SK-N-SH treated with all-trans-retinoic acid at 6 μM for 48 hours (cell line): Measurements from ENCODE around the gene GALNTL6.

ENCODE experiments used
- ATAC-seq: fragments of 200-7000 bp; cut with Tn5 transposase; 3 replicates; pipeline ENCODE4 v1.9.1; 2020; ENCODE audit warnings: mild to moderate bottlenecking, moderate library complexity
- ARNTL ChIP-seq: fragments of 450-650 bp; formaldehyde crosslinking; IDR thresholded peaks from 2 replicates; pipeline ENCODE4 v1.5.0; 2020; ENCODE audit warnings: low read depth, mild to moderate bottlenecking, moderate library complexity, borderline replicate concordance
- BACH2 ChIP-seq: fragments of 250-450 bp; sonication (Bioruptor Pico); IDR thresholded peaks from 2 replicates; pipeline ENCODE4 v1.9.0; 2021; ENCODE audit warnings: mild to moderate bottlenecking, borderline replicate concordance
- CSDC2 ChIP-seq: fragments of 250-450 bp; sonication (Bioruptor Pico); IDR thresholded peaks from 2 replicates; pipeline ENCODE4 v1.5.0; 2020; ENCODE audit warnings: mild to moderate bottlenecking, moderate library complexity
- ESRRG ChIP-seq: fragments of 250-450 bp; sonication (Bioruptor Pico); IDR thresholded peaks from 2 replicates; pipeline ENCODE4 v1.6.1; 2021; ENCODE audit warnings: mild to moderate bottlenecking
- GLIS3 ChIP-seq: fragments of 250-450 bp; sonication (Bioruptor Pico); IDR thresholded peaks from 2 replicates; pipeline ENCODE4 v1.5.0; 2020; ENCODE audit warnings: mild to moderate bottlenecking, moderate library complexity
- ISL1 ChIP-seq: fragments of 250-450 bp; sonication (Bioruptor Pico); IDR thresholded peaks from 2 replicates; pipeline ENCODE4 v2.1.2; 2022; ENCODE audit warnings: mild to moderate bottlenecking, moderate library complexity
- OSR1 ChIP-seq: fragments of 250-450 bp; sonication (Bioruptor Pico); IDR thresholded peaks from 2 replicates; pipeline ENCODE4 v1.8.0; 2022; ENCODE audit warnings: moderate library complexity, mild to moderate bottlenecking, inconsistent platforms
- PPARA ChIP-seq: fragments of 250-450 bp; sonication (Bioruptor Pico); IDR thresholded peaks from 2 replicates; pipeline ENCODE4 v1.5.0; 2020; ENCODE audit warnings: mild to moderate bottlenecking, borderline replicate concordance
- RARB ChIP-seq: fragments of 250-450 bp; sonication (Bioruptor Pico); IDR thresholded peaks from 2 replicates; pipeline ENCODE4 v1.8.0; 2021; ENCODE audit warnings: mild to moderate bottlenecking, moderate library complexity
- SNAI2 ChIP-seq: fragments of 250-450 bp; sonication (Bioruptor Pico); IDR thresholded peaks from 2 replicates; pipeline ENCODE4 v1.5.0; 2020; ENCODE audit warnings: mild to moderate bottlenecking, moderate library complexity
- TCF4 ChIP-seq: fragments of 250-450 bp; sonication (Bioruptor Pico); IDR thresholded peaks from 2 replicates; pipeline ENCODE4 v1.8.0; 2021; ENCODE audit warnings: mild to moderate bottlenecking, moderate library complexity, borderline replicate concordance
- ZC3H10 ChIP-seq: fragments of 250-450 bp; sonication (Bioruptor Pico); IDR thresholded peaks from 2 replicates; pipeline ENCODE4 v1.5.1; 2021; ENCODE audit warnings: mild to moderate bottlenecking, moderate library complexity
- ZFP30 ChIP-seq: fragments of 450-650 bp; formaldehyde crosslinking; IDR thresholded peaks from 2 replicates; pipeline ENCODE4 v1.5.0; 2022; ENCODE audit warnings: mild to moderate bottlenecking, moderate library complexity
- ZNF565 ChIP-seq: fragments of 450-650 bp; formaldehyde crosslinking; conservative IDR thresholded peaks from 2 replicates; pipeline ENCODE4 v1.5.0; 2020; ENCODE audit warnings: low read depth, mild to moderate bottlenecking, moderate library complexity
- ZNF70 ChIP-seq: fragments of 450-650 bp; formaldehyde crosslinking; IDR thresholded peaks from 2 replicates; pipeline ENCODE4 v1.5.0; 2020; ENCODE audit warnings: mild to moderate bottlenecking, moderate library complexity
- ZNF8 ChIP-seq: fragments of 450-650 bp; formaldehyde crosslinking; IDR thresholded peaks from 2 replicates; pipeline ENCODE4 v1.5.0; 2020; ENCODE audit warnings: mild to moderate bottlenecking, moderate library complexity
- TF ChIP-seq, protein P1 (sequence below): fragments of 250-450 bp; sonication (Bioruptor Pico); IDR thresholded peaks from 2 replicates; pipeline ENCODE4 v1.8.0; 2021; ENCODE audit warnings: low read depth, mild to moderate bottlenecking, moderate library complexity, borderline replicate concordance
- TF ChIP-seq, protein P2 (sequence below): fragments of 250-450 bp; sonication (Bioruptor Pico); IDR thresholded peaks from 2 replicates; pipeline ENCODE4 v1.8.0; 2020; ENCODE audit warnings: mild to moderate bottlenecking, moderate library complexity, borderline replicate concordance
- TF ChIP-seq, protein P3 (sequence below): fragments of 250-450 bp; sonication (Bioruptor Pico); IDR thresholded peaks from 2 replicates; pipeline ENCODE4 v1.5.1; 2021; ENCODE audit warnings: mild to moderate bottlenecking, moderate library complexity
- TF ChIP-seq, protein P4 (sequence below): fragments of 250-450 bp; sonication (Bioruptor Pico); IDR thresholded peaks from 2 replicates; pipeline ENCODE4 v1.5.0; 2020; ENCODE audit warnings: mild to moderate bottlenecking, moderate library complexity

Gene GALNTL6

DNA sequence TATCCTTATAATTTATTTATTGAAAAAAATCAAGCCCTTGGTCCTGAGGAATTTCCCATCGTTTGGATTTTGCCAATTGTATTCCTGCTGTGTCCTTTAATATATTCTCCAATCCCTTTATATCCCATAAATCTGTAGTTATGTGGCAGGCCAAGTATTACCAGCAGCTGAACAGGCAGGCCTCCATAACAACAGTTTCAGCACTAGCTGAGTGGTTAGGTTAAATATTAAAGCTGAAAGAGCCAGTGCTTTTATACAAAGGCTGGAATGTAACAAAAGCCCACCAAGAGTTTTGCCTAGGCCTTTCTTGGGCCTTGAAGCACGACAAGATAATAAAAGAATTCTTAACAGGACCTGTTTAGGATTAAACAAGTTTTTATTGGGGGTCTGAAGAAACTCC lies 988.8 kb downstream of the GALNTL6 start (continued):
- TF ChIP-seq CSDC2 (CRISPR knock-in tag) (no peak), ZC3H10 (CRISPR knock-in tag) (no peak), ISL1 (CRISPR knock-in tag) (no peak)
- TF ChIP-seq, all 23 proteins: peak for 0

DNA sequence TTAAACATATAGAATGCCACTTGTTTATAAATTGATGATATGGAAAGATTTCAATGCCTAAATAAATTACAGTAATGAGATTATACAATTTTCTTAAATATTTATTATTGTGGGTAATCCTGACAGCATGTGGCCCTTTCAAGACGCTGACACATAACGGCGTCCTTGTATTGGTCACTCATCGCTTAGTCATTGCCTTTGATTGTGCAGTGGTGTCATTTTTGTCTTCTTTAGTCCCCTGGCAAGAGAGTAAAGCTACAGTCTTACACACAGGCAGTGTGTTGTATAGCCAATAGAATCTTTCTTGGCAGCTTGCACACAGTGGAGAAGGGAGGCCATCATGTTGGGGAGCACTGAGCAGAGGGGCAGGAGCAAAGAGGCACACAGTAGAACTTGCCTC lies 993.6 kb downstream of the GALNTL6 start:
- no peak for ATAC-seq
- TF ChIP-seq ESRRG (no peak), RARB (no peak), ARNTL (CRISPR knock-in tag) (no peak), CSDC2 (CRISPR knock-in tag) (no peak), ZNF8 (CRISPR knock-in tag) (no peak), PPARA (CRISPR knock-in tag) (no peak), TCF4 (CRISPR knock-in tag) (no peak), SNAI2 (no peak), OSR1 (CRISPR knock-in tag) (no peak), ZNF70 (CRISPR knock-in tag) (no peak), ISL1 (CRISPR knock-in tag) (no peak), ZFP30 (CRISPR knock-in tag) (no peak), ZNF565 (CRISPR knock-in tag) (no peak), BACH2 (CRISPR knock-in tag) (no peak), ZC3H10 (CRISPR knock-in tag) (no peak)
- TF ChIP-seq, protein P1, sequence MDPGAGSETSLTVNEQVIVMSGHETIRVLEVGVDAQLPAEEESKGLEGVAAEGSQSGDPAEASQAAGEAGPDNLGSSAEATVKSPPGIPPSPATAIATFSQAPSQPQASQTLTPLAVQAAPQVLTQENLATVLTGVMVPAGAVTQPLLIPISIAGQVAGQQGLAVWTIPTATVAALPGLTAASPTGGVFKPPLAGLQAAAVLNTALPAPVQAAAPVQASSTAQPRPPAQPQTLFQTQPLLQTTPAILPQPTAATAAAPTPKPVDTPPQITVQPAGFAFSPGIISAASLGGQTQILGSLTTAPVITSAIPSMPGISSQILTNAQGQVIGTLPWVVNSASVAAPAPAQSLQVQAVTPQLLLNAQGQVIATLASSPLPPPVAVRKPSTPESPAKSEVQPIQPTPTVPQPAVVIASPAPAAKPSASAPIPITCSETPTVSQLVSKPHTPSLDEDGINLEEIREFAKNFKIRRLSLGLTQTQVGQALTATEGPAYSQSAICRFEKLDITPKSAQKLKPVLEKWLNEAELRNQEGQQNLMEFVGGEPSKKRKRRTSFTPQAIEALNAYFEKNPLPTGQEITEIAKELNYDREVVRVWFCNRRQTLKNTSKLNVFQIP (CRISPR knock-in tag) = no peak
- TF ChIP-seq, protein P2, sequence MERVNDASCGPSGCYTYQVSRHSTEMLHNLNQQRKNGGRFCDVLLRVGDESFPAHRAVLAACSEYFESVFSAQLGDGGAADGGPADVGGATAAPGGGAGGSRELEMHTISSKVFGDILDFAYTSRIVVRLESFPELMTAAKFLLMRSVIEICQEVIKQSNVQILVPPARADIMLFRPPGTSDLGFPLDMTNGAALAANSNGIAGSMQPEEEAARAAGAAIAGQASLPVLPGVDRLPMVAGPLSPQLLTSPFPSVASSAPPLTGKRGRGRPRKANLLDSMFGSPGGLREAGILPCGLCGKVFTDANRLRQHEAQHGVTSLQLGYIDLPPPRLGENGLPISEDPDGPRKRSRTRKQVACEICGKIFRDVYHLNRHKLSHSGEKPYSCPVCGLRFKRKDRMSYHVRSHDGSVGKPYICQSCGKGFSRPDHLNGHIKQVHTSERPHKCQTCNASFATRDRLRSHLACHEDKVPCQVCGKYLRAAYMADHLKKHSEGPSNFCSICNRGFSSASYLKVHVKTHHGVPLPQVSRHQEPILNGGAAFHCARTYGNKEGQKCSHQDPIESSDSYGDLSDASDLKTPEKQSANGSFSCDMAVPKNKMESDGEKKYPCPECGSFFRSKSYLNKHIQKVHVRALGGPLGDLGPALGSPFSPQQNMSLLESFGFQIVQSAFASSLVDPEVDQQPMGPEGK (CRISPR knock-in tag) = no peak
- TF ChIP-seq, protein P3, sequence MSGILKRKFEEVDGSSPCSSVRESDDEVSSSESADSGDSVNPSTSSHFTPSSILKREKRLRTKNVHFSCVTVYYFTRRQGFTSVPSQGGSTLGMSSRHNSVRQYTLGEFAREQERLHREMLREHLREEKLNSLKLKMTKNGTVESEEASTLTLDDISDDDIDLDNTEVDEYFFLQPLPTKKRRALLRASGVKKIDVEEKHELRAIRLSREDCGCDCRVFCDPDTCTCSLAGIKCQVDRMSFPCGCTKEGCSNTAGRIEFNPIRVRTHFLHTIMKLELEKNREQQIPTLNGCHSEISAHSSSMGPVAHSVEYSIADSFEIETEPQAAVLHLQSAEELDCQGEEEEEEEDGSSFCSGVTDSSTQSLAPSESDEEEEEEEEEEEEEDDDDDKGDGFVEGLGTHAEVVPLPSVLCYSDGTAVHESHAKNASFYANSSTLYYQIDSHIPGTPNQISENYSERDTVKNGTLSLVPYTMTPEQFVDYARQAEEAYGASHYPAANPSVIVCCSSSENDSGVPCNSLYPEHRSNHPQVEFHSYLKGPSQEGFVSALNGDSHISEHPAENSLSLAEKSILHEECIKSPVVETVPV = no peak

DNA sequence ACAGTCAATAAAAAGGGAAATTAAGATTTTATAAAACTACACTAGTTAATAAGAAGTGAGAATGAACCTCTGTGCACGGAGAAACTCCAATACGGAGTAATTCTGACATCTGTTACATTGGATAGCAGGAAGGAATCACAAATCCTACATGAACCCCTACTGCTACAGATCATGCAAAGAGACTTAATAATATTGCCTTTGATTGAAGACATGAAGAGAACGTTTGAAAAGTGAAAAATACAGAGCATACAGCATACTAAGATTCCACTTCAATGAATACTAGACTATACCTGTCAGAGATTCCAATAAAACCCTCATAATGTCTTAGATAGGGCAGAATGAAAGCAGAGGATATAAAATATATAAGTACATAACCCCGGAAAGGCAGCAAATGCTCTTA lies 995.0 kb downstream of the GALNTL6 start:
- TF ChIP-seq, protein P3 = no peak
- no peak for TF ChIP-seq BACH2 (CRISPR knock-in tag)
- TF ChIP-seq ESRRG = no peak
- TF ChIP-seq, protein P4, sequence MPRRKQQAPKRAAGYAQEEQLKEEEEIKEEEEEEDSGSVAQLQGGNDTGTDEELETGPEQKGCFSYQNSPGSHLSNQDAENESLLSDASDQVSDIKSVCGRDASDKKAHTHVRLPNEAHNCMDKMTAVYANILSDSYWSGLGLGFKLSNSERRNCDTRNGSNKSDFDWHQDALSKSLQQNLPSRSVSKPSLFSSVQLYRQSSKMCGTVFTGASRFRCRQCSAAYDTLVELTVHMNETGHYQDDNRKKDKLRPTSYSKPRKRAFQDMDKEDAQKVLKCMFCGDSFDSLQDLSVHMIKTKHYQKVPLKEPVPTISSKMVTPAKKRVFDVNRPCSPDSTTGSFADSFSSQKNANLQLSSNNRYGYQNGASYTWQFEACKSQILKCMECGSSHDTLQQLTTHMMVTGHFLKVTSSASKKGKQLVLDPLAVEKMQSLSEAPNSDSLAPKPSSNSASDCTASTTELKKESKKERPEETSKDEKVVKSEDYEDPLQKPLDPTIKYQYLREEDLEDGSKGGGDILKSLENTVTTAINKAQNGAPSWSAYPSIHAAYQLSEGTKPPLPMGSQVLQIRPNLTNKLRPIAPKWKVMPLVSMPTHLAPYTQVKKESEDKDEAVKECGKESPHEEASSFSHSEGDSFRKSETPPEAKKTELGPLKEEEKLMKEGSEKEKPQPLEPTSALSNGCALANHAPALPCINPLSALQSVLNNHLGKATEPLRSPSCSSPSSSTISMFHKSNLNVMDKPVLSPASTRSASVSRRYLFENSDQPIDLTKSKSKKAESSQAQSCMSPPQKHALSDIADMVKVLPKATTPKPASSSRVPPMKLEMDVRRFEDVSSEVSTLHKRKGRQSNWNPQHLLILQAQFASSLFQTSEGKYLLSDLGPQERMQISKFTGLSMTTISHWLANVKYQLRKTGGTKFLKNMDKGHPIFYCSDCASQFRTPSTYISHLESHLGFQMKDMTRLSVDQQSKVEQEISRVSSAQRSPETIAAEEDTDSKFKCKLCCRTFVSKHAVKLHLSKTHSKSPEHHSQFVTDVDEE (CRISPR knock-in tag) = no peak
- no peak for TF ChIP-seq ZNF8 (CRISPR knock-in tag)
- TF ChIP-seq GLIS3 (CRISPR knock-in tag) = no peak
- no peak for TF ChIP-seq OSR1 (CRISPR knock-in tag)
- no peak for TF ChIP-seq TCF4 (CRISPR knock-in tag)
- no peak for TF ChIP-seq PPARA (CRISPR knock-in tag)
- TF ChIP-seq ZC3H10 (CRISPR knock-in tag) = no peak
- TF ChIP-seq, protein P2 (CRISPR knock-in tag) = no peak
- TF ChIP-seq CSDC2 (CRISPR knock-in tag) = no peak
- no peak for TF ChIP-seq ZNF70 (CRISPR knock-in tag)
- TF ChIP-seq, protein P1 (CRISPR knock-in tag) = no peak
- no peak for TF ChIP-seq ARNTL (CRISPR knock-in tag)
- ATAC-seq = no peak
